Neuronal stem cell (in vitro differentiated cells): ENCODE data around the gene CARS2.
"Not testable (repeated sequence)": the region's sequence is repeated elsewhere in the genome, so short reads cannot be mapped to it uniquely, and the experiment has no call there.

Source experiments
- DNase-seq: peaks from one replicate; pipeline ENCODE4 v3.0.0-alpha.2; 2013; ENCODE audit warnings: low spot score
- H2AFZ ChIP-seq: one replicate; pipeline ENCODE4 v1.6.1; 2013; ENCODE audit warnings: mild to moderate bottlenecking, low read length, inconsistent platforms
- H2AK5ac ChIP-seq: 2 replicates; pipeline ENCODE4 v1.6.1; 2013; ENCODE audit warnings: low read depth, mild to moderate bottlenecking, inconsistent platforms, low read length, moderate library complexity, mixed read lengths
- H2BK120ac ChIP-seq: 2 replicates; pipeline ENCODE4 v1.6.1; 2013; ENCODE audit warnings: low read depth, mild to moderate bottlenecking, inconsistent platforms, low read length, moderate library complexity, mixed read lengths
- H2BK12ac ChIP-seq: one replicate; pipeline ENCODE4 v1.6.1; 2013; ENCODE audit warnings: low read length, inconsistent platforms
- H2BK15ac ChIP-seq: 2 replicates; pipeline ENCODE4 v1.6.1; 2013; ENCODE audit warnings: mild to moderate bottlenecking, low read length, inconsistent platforms, mixed read lengths
- H2BK5ac ChIP-seq: one replicate; pipeline ENCODE4 v1.6.1; 2013; ENCODE audit warnings: inconsistent platforms, mild to moderate bottlenecking, low read length, moderate library complexity
- H3K14ac ChIP-seq: one replicate; pipeline ENCODE4 v1.6.1; 2013; ENCODE audit warnings: low read length, inconsistent platforms
- H3K18ac ChIP-seq: 2 replicates; pipeline ENCODE4 v1.6.1; 2013; ENCODE audit warnings: low read length, inconsistent platforms
- H3K23ac ChIP-seq: 2 replicates; pipeline ENCODE4 v1.6.1; 2013; ENCODE audit warnings: low read depth, mild to moderate bottlenecking, mixed read lengths, low read length, inconsistent platforms; ENCODE audit not compliant: poor library complexity
- H3K27ac ChIP-seq: replicated peaks from 3 replicates; pipeline ENCODE4 v1.5.1; 2013; ENCODE audit warnings: low read length, inconsistent platforms
- H3K27me3 ChIP-seq, 3 experiments: 2 replicates each; pipeline ENCODE4 v1.6.1; 2013; ENCODE audit warnings: low read length in 3 of 3, mild to moderate bottlenecking in 2 of 3, inconsistent platforms in 1 of 3, low read depth in 1 of 3, mixed read lengths in 1 of 3, moderate library complexity in 1 of 3; ENCODE audit not compliant: control insufficient read depth in 3 of 3, insufficient read depth in 3 of 3
- H3K36me3 ChIP-seq, 2 donors: replicated peaks in 1 of 2; 2 replicates each; pipeline ENCODE4 v1.6.1; 2013; ENCODE audit warnings: low read length in 2 of 2; ENCODE audit not compliant: control insufficient read depth in 2 of 2, insufficient read depth in 2 of 2
- H3K4ac ChIP-seq: 2 replicates; pipeline ENCODE4 v1.6.1; 2013; ENCODE audit warnings: inconsistent platforms, mild to moderate bottlenecking, low read length, moderate library complexity
- H3K4me1 ChIP-seq, 2 donors: 1 replicate in 1 of 2; 2 replicates in 1 of 2; pipeline ENCODE4 v1.6.1; 2013; ENCODE audit warnings: low read length in 2 of 2, low read depth in 1 of 2; ENCODE audit not compliant: control insufficient read depth in 2 of 2, insufficient read depth in 1 of 2
- H3K4me2 ChIP-seq: one replicate; pipeline ENCODE4 v1.6.1; 2013; ENCODE audit warnings: mild to moderate bottlenecking, low read length, inconsistent platforms; ENCODE audit not compliant: insufficient read depth, poor library complexity, severe bottlenecking
- H3K4me3 ChIP-seq, 2 donors: 2 replicates each; pipeline ENCODE4 v1.5.1; 2013; ENCODE audit warnings: low read length in 2 of 2, mild to moderate bottlenecking in 2 of 2, inconsistent platforms in 1 of 2, moderate library complexity in 1 of 2
- H3K79me1 ChIP-seq: one replicate; pipeline ENCODE4 v1.6.1; 2013; ENCODE audit warnings: low read depth, mild to moderate bottlenecking, inconsistent platforms, low read length, moderate library complexity
- H3K9ac ChIP-seq: one replicate; pipeline ENCODE4 v1.6.1; 2013; ENCODE audit warnings: mild to moderate bottlenecking, low read depth, low read length, inconsistent platforms; ENCODE audit not compliant: poor library complexity
- H3K9me3 ChIP-seq, 2 donors: replicated peaks in 1 of 2; 2 replicates each; pipeline versions ENCODE3 to v1.6.1; 2013; ENCODE audit warnings: low read length in 2 of 2, mild to moderate bottlenecking in 2 of 2, inconsistent platforms in 1 of 2, low read depth in 1 of 2, mixed read lengths in 1 of 2, moderate library complexity in 1 of 2; ENCODE audit not compliant: control insufficient read depth in 2 of 2, insufficient read depth in 1 of 2
- H4K8ac ChIP-seq: one replicate; pipeline ENCODE4 v1.6.1; 2013; ENCODE audit warnings: low read depth, mild to moderate bottlenecking, inconsistent platforms, low read length, moderate library complexity
- H4K91ac ChIP-seq: one replicate; pipeline ENCODE4 v1.6.1; 2013; ENCODE audit warnings: low read length, low read depth, mild to moderate bottlenecking, inconsistent platforms; ENCODE audit not compliant: poor library complexity
- WGBS, 2 donors: extraction: QIAGEN DNeasy Blood & Tissue Kit; methylation state at CpG; one replicate each; pipeline ENCODE4 v1.1.7; 2013; ENCODE audit warnings: missing lambda C conversion rate in 2 of 2, mixed read lengths in 1 of 2; ENCODE audit not compliant: insufficient read length in 2 of 2, insufficient replicate concordance in 1 of 2; ENCODE audit errors: extremely low coverage in 2 of 2; 5-methylcytosine and 5-hydroxymethylcytosine counted together

Gene CARS2

DNA sequence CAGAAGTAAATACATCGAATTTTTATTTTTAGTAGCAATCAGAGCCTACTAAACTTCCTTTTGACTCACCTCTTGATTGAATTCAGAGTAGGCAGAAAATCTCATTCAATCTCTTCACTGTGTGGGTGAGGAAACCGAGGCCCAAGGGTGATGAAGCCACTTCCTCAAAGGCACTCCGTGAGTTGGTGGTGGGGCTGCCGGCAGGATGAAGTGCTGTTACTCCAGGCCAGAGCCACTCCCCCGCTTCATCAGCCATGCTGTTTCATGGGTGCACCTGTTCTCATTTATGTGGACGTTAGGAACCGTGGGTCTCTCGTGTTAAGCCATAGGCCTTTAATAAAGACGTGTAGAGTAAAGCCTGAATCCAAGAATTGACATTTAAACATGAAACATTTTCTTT lies 20.8 kb upstream of the CARS2 start:
- no peak overlapping the region for H2BK12ac ChIP-seq
- H3K14ac ChIP-seq, result no peak overlapping the region
- peaks cover 0 to 1% of the 10 kb centered on the region in 2 donors for H3K4me1 ChIP-seq
- H2AK5ac ChIP-seq, result no peak overlapping the region
- H3K9ac ChIP-seq, result no peak overlapping the region
- H2BK5ac ChIP-seq, result no peak overlapping the region
- no peak for DNase-seq
- no CpG with 5 or more reads among the region's 9 CpGs for WGBS, 2 donors
- no peak overlapping the region for H2AFZ ChIP-seq
- no peak overlapping the region for H4K8ac ChIP-seq
- H4K91ac ChIP-seq, result no peak overlapping the region
- peaks cover 0 to 11% of the 10 kb centered on the region in 2 donors for H3K36me3 ChIP-seq
- no peak overlapping the region for H2BK15ac ChIP-seq
- H2BK120ac ChIP-seq, result no peak overlapping the region
- H3K23ac ChIP-seq, result no peak overlapping the region
- no peak overlapping the region for H3K18ac ChIP-seq
- peaks cover 5% of the 10 kb centered on the region for H3K79me1 ChIP-seq
- H3K27me3 ChIP-seq, result no peaks in the 10 kb centered on the region
- no peak overlapping the region for H3K4ac ChIP-seq
- H3K27ac ChIP-seq, result no peak overlapping the region
- H3K4me3 ChIP-seq, result no peak overlapping the region
- no peaks in the 10 kb centered on the region for H3K9me3 ChIP-seq
- no peak overlapping the region for H3K4me2 ChIP-seq

DNA sequence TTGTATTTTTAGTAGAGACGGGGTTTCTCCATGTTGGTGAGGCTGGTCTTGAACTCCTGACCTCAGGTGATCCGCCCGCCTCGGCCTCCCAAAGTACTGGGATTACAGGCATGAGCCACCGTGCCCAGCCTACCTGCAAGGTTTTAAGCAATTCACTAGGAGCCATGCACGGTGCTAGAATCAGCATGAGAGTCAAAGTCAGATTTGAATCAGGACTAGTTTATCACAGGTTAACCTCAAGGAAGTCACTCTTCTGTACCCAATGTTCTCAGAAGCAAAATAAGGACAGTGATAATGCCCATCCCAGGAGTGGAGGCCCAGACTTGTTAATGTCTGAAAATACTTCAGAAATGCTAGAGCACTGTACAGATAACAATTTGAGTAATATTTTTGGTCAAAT lies 20.2 kb upstream of the CARS2 start:
- not testable (repeated sequence) for H3K9me3 ChIP-seq, H2BK15ac ChIP-seq, H3K4ac ChIP-seq, H2BK12ac ChIP-seq, H3K18ac ChIP-seq, H3K23ac ChIP-seq, H4K91ac ChIP-seq, H3K4me1 ChIP-seq, H3K79me1 ChIP-seq, H2BK5ac ChIP-seq, H3K4me3 ChIP-seq, H4K8ac ChIP-seq, H3K9ac ChIP-seq, H3K4me2 ChIP-seq, H3K27ac ChIP-seq, DNase-seq, H2AFZ ChIP-seq, H3K27me3 ChIP-seq, H3K14ac ChIP-seq, H2AK5ac ChIP-seq, H2BK120ac ChIP-seq
- no CpG with 5 or more reads among the region's 6 CpGs for WGBS, 2 donors
- H3K36me3 ChIP-seq, result peaks cover 0 to 17% of the 10 kb centered on the region in 2 donors

DNA sequence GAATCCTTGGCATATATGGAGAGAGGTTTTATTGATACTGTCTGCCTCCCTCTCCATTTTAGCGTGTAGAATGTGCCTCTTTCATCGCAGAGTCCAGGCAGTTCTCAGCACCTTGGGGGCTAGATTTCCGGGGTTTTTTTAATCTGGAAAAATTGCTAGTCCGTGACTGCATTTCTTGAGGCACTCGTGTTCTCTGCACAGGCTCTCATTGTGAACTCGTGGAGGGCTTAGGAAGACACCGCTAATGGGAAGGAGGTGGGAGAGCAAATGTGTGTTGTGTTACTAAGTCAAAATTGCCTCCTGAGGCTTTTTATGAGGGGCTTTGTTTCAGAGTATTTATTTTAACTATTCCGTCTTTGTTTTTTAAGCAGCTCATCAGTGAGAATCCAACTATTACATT lies 17.7 kb upstream of the CARS2 start:
- H3K18ac ChIP-seq, result no peak overlapping the region
- no peak overlapping the region for H2AFZ ChIP-seq
- H4K8ac ChIP-seq, result no peak overlapping the region
- no peak overlapping the region for H3K23ac ChIP-seq
- no peak overlapping the region for H3K4me2 ChIP-seq
- peaks cover 0 to 1% of the 10 kb centered on the region in 2 donors for H3K4me1 ChIP-seq
- no peak overlapping the region for H2BK12ac ChIP-seq
- peaks cover 9 to 42% of the 10 kb centered on the region in 2 donors for H3K36me3 ChIP-seq
- no peak overlapping the region for H3K27ac ChIP-seq
- no peak overlapping the region for H2BK15ac ChIP-seq
- H3K79me1 ChIP-seq, result peaks cover 7% of the 10 kb centered on the region
- no peak overlapping the region for H2AK5ac ChIP-seq
- H4K91ac ChIP-seq, result no peak overlapping the region
- no peak overlapping the region for H2BK120ac ChIP-seq
- no peak overlapping the region for H2BK5ac ChIP-seq
- WGBS, 2 donors, result no CpG with 5 or more reads among the region's 8 CpGs
- H3K9ac ChIP-seq, result no peak overlapping the region
- no peak overlapping the region for H3K4ac ChIP-seq
- H3K9me3 ChIP-seq, result peaks cover 0 to 3% of the 10 kb centered on the region in 2 donors
- no peak for DNase-seq
- H3K14ac ChIP-seq, result no peak overlapping the region
- no peaks in the 10 kb centered on the region for H3K27me3 ChIP-seq
- H3K4me3 ChIP-seq, result no peak overlapping the region

DNA sequence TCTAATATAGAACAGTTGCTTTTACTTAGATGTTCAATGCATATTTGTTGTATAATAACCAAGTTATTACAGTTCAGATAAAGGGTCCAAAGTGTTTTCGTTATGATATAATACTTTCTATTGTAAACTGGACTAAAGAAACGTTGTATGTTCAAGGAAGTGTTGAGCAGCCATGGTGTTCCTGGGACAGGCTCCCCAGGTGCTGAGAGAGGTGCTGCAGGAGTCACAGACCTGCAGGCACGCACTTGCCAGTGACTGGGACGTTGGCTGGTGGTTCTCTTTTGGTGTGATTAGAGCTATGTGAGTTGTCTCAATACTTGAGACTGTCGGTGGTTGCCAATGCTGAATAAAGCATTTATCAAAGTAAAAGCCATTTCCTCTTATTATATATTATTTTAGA lies 17.1 kb upstream of the CARS2 start:
- H3K36me3 ChIP-seq, result peaks cover 9 to 42% of the 10 kb centered on the region in 2 donors
- no peak overlapping the region for H3K27ac ChIP-seq
- no peak overlapping the region for H3K4me3 ChIP-seq
- no peaks in the 10 kb centered on the region for H3K27me3 ChIP-seq
- no peak overlapping the region for H3K4ac ChIP-seq
- no peak overlapping the region for H3K4me2 ChIP-seq
- H4K8ac ChIP-seq, result no peak overlapping the region
- H2AK5ac ChIP-seq, result no peak overlapping the region
- H4K91ac ChIP-seq, result no peak overlapping the region
- no peak overlapping the region for H3K9ac ChIP-seq
- no peak overlapping the region for H2BK12ac ChIP-seq
- peaks cover 0 to 3% of the 10 kb centered on the region in 2 donors for H3K9me3 ChIP-seq
- H3K79me1 ChIP-seq, result peaks cover 7% of the 10 kb centered on the region
- no peak overlapping the region for H3K18ac ChIP-seq
- H2BK120ac ChIP-seq, result no peak overlapping the region
- H2AFZ ChIP-seq, result no peak overlapping the region
- no peak for DNase-seq
- H2BK15ac ChIP-seq, result no peak overlapping the region
- peaks cover 0 to 3% of the 10 kb centered on the region in 2 donors for H3K4me1 ChIP-seq
- no peak overlapping the region for H3K23ac ChIP-seq
- no CpG with 5 or more reads among the region's 5 CpGs for WGBS, 2 donors
- no peak overlapping the region for H2BK5ac ChIP-seq
- no peak overlapping the region for H3K14ac ChIP-seq
